Cortex of kidney (tissue), 1 donor: Measurements from ENCODE around the gene DOCK1.

Experiments
- DNase-seq: peaks from one replicate; lab custom pipeline; 2025; lab: John Stamatoyannopoulos, UW

Gene DOCK1

GRCh38 chr10:127400216-127400615 lies 495.0 kb downstream of the DOCK1 start:
- DNase-seq = no peak

- DNase-seq = no peak
These were observed 497.6 kb downstream of the DOCK1 start for GRCh38 chr10:127402596-127403409.

- DNase-seq = no peak
These were observed 500.0 kb downstream of the DOCK1 start for GRCh38 chr10:127405221-127405620.

GRCh38 chr10:127406018-127406550 lies 500.9 kb downstream of the DOCK1 start:
- no peak for DNase-seq

- no peak for DNase-seq
These were observed 502.3 kb downstream of the DOCK1 start for GRCh38 chr10:127407551-127407950.

GRCh38 chr10:127408112-127408710 lies 503.0 kb downstream of the DOCK1 start:
- no peak for DNase-seq

- DNase-seq = no peak
These were observed 503.5 kb downstream of the DOCK1 start for GRCh38 chr10:127408733-127409132.

- DNase-seq = no peak
These were observed 504.8 kb downstream of the DOCK1 start for GRCh38 chr10:127410030-127410429.

GRCh38 chr10:127411062-127411461 lies 505.8 kb downstream of the DOCK1 start:
- DNase-seq = no peak

GRCh38 chr10:127413326-127413725 lies 508.1 kb downstream of the DOCK1 start:
- DNase-seq = no peak

- DNase-seq = no peak
These were observed 508.8 kb downstream of the DOCK1 start for GRCh38 chr10:127414024-127414423.

- DNase-seq = no peak
These were observed 509.9 kb downstream of the DOCK1 start for GRCh38 chr10:127415116-127415515.

GRCh38 chr10:127415901-127416581 lies 510.8 kb downstream of the DOCK1 start:
- no peak for DNase-seq

- DNase-seq = no peak
These were observed 511.8 kb downstream of the DOCK1 start for GRCh38 chr10:127417031-127417430.

- DNase-seq = no peak
These were observed 512.6 kb downstream of the DOCK1 start for GRCh38 chr10:127417686-127418401.

GRCh38 chr10:127418536-127419168 lies 513.4 kb downstream of the DOCK1 start:
- DNase-seq = no peak

GRCh38 chr10:127420138-127420684 lies 515.0 kb downstream of the DOCK1 start:
- no peak for DNase-seq

- DNase-seq = no peak
These were observed 518.1 kb downstream of the DOCK1 start for GRCh38 chr10:127423218-127423915.

- no peak for DNase-seq
These were observed 519.5 kb downstream of the DOCK1 start for GRCh38 chr10:127424594-127425264.

- no peak for DNase-seq
These were observed 521.5 kb downstream of the DOCK1 start for GRCh38 chr10:127426746-127427145.
